HepG2 (cell line): ENCODE results near the gene TP73. TPM values are rescaled to one million over a fixed set of nuclear protein-coding genes. Genes with fewer than 3 reads are reported as not detected.

ENCODE experiments used
- NCOA2 ChIP-seq: sonication (generic); formaldehyde crosslinking; IDR thresholded peaks from 2 replicates; pipeline ENCODE4 v1.8.0; 2022; ENCODE audit warnings: inconsistent platforms
- PRMT3 ChIP-seq: sonication (generic); formaldehyde crosslinking; IDR thresholded peaks from 2 replicates; pipeline ENCODE4 v1.8.1; 2022; ENCODE audit warnings: low read depth, mild to moderate bottlenecking, moderate library complexity, missing genetic modification reagents, borderline replicate concordance
- ZBTB34 ChIP-seq: sonication (generic); formaldehyde crosslinking; IDR thresholded peaks from 2 replicates; pipeline ENCODE4 v1.8.0; 2022; ENCODE audit warnings: mild to moderate bottlenecking, missing genetic modification reagents
- ZHX2 ChIP-seq, 2 experiments: sonication (generic) in 1 of 2; formaldehyde crosslinking in 1 of 2; IDR thresholded peaks; 2 replicates each; pipeline versions ENCODE4 v1.6.1 to v1.9.0; 2014 to 2022; ENCODE audit warnings: antibody characterized with exemption in 1 of 2, borderline replicate concordance in 1 of 2, inconsistent platforms in 1 of 2, low read depth in 1 of 2, missing genetic modification reagents in 1 of 2
- ZNF136 ChIP-seq: sonication (generic); formaldehyde crosslinking; IDR thresholded peaks from 2 replicates; pipeline ENCODE4 v1.8.1; 2022; ENCODE audit warnings: low read depth, mild to moderate bottlenecking, moderate library complexity, missing genetic modification reagents
- ZNF772 ChIP-seq: sonication (generic); formaldehyde crosslinking; IDR thresholded peaks from 2 replicates; pipeline ENCODE4 v1.5.0; 2020; ENCODE audit warnings: mild to moderate bottlenecking, missing genetic modification reagents
- ZNF788 ChIP-seq: sonication (generic); formaldehyde crosslinking; IDR thresholded peaks from 2 replicates; pipeline ENCODE4 v1.5.0; 2020; ENCODE audit warnings: mild to moderate bottlenecking, missing genetic modification reagents, borderline replicate concordance
- polyA plus RNA-seq, 8 experiments: library from polyadenylated mRNA; depleted of rRNA in 3 of 8; stranded (reverse) in 7 of 8; unstranded in 1 of 8; fragments of >200 nt; fragmentation: Illumina TruSeq in 4 of 8; extraction: Trizol in 4 of 8; gene quantifications; 2 replicates each; pipeline versions ENCODE4 v1.2.1 to v1.2.3, GENCODE V29; 2011 to 2016; ENCODE audit warnings: low read depth in 4 of 8, missing spikeins in 1 of 8, mixed read lengths in 1 of 8; ENCODE audit not compliant: insufficient read depth in 1 of 8
- total RNA-seq, 5 experiments: library from RNA; depleted of rRNA; stranded (reverse); fragments of >200 nt; fragmentation: Illumina TruSeq; extraction: Trizol; gene quantifications; 2 replicates each; pipeline ENCODE4 v1.2.3, GENCODE V29; 2016; ENCODE audit warnings: low read depth in 1 of 5

TP73 gene
- total and polyA plus RNA-seq, 2 of the 13 experiments (the other 11 are each of a cell fraction or from before 2014, with no cell fraction given): 0.49 to 1.1 TPM

GRCh38 chr1:3774276-3774945, 122.1 kb downstream of the TP73 start (continued):
- no peak for TF ChIP-seq ZHX2 (IDR thresholded peaks at IDR 0.05; ENCODE audit: low read depth)
- TF ChIP-seq ZHX2 (CRISPR knock-in tag; IDR thresholded peaks at IDR 0.05; ENCODE audit: borderline replicate concordance): no peak
- no peak for TF ChIP-seq NCOA2 (CRISPR knock-in tag)
- TF ChIP-seq ZNF772: peak; percentile 35; the same call in 1 of the 2 replicates
- no peak for TF ChIP-seq PRMT3 (CRISPR knock-in tag)
- TF ChIP-seq ZNF788 (CRISPR knock-in tag): 0 out of 2 replicates have a peak, but pooled peaks have one; percentile 35
- no peak for TF ChIP-seq ZNF136 (CRISPR knock-in tag)
- TF ChIP-seq ZBTB34: 0 out of 2 replicates have a peak, but pooled peaks have one; percentile 37
- TF ChIP-seq, all 625 proteins: peak for 35
